Keratinocyte (primary cell): ENCODE data around the gene PITHD1. TPM values are rescaled to one million over a fixed set of nuclear protein-coding genes. Genes with fewer than 3 reads are reported as not detected.

Experiments used
- DNase-seq: peaks from one replicate; pipeline ENCODE4 v3.0.0-alpha.2; 2011; ENCODE audit warnings: low read depth, missing footprints, low spot score
- FAIRE-seq: peaks from 2 replicates; lab custom pipeline; 2011; peaks lifted over from hg19 to GRCh38; lab: Jason Lieb, UNC
- H2AFZ ChIP-seq: 2 replicates; pipeline ENCODE4 v1.6.0; 2012; ENCODE audit warnings: low read length, control low read depth, inconsistent platforms; ENCODE audit not compliant: control insufficient read depth
- H3K27ac ChIP-seq: 2 replicates; pipeline ENCODE4 v1.5.1; 2011; ENCODE audit warnings: low read length; ENCODE audit not compliant: control insufficient read depth, insufficient read depth
- H3K27me3 ChIP-seq: 3 replicates; pipeline ENCODE4 v1.6.0; 2011; ENCODE audit warnings: low read length; ENCODE audit not compliant: control insufficient read depth, insufficient read depth; ENCODE audit errors: extremely low read depth
- H3K36me3 ChIP-seq, 2 experiments: 2 replicates in 1 of 2; 3 replicates in 1 of 2; pipeline ENCODE4 v1.5.1; 2011; ENCODE audit warnings: low read length in 2 of 2, mild to moderate bottlenecking in 1 of 2; ENCODE audit not compliant: control insufficient read depth in 2 of 2, insufficient read depth in 2 of 2; ENCODE audit errors: extremely low read depth in 1 of 2
- H3K4me1 ChIP-seq: 3 replicates; pipeline ENCODE4 v1.5.1; 2011; ENCODE audit warnings: low read length; ENCODE audit not compliant: control insufficient read depth, insufficient read depth; ENCODE audit errors: extremely low read depth
- H3K4me2 ChIP-seq: 3 replicates; pipeline ENCODE4 v1.6.0; 2011; ENCODE audit warnings: low read depth, low read length; ENCODE audit not compliant: control insufficient read depth, insufficient read depth; ENCODE audit errors: extremely low read depth
- H3K4me3 ChIP-seq, 3 experiments: fragments of 200-600 bp in 1 of 3; sonication (generic) in 1 of 3; 2 replicates in 2 of 3; 3 replicates in 1 of 3; pipeline ENCODE4 v1.5.1; 2011 to 2016; ENCODE audit warnings: low read length in 3 of 3, mild to moderate bottlenecking in 3 of 3, control low read depth in 2 of 3, inconsistent platforms in 1 of 3, low read depth in 1 of 3, mixed read lengths in 1 of 3, mixed run types in 1 of 3, moderate library complexity in 1 of 3; ENCODE audit not compliant: control insufficient read depth in 2 of 3, insufficient read depth in 2 of 3; ENCODE audit errors: extremely low read depth in 1 of 3
- H3K79me2 ChIP-seq: 2 replicates; pipeline ENCODE4 v1.6.0; 2012; ENCODE audit warnings: low read length; ENCODE audit not compliant: control insufficient read depth, insufficient read depth
- H3K9ac ChIP-seq: 3 replicates; pipeline ENCODE4 v1.6.0; 2011; ENCODE audit warnings: low read length; ENCODE audit not compliant: control insufficient read depth, insufficient read depth; ENCODE audit errors: extremely low read depth
- H3K9me1 ChIP-seq: 3 replicates; pipeline ENCODE4 v1.6.0; 2011; ENCODE audit warnings: low read length; ENCODE audit not compliant: control insufficient read depth, insufficient read depth; ENCODE audit errors: extremely low read depth
- H3K9me3 ChIP-seq: 2 replicates; pipeline ENCODE4 v1.5.1; 2012; ENCODE audit warnings: low read depth, low read length; ENCODE audit not compliant: control insufficient read depth
- H4K20me1 ChIP-seq: 3 replicates; pipeline ENCODE4 v1.6.0; 2011; ENCODE audit warnings: low read length; ENCODE audit not compliant: control insufficient read depth, insufficient read depth; ENCODE audit errors: extremely low read depth
- EZH2 ChIP-seq: IDR thresholded peaks from one replicate; pipeline ENCODE4 v1.6.1; 2012; ENCODE audit warnings: inconsistent platforms, mild to moderate bottlenecking, low read length, moderate library complexity
- dilution Hi-C: fragments of 300-500 bp; cut with MboI; formaldehyde crosslinking; loops from one replicate; pipeline ENCODE4 v1.7.0; 2020; ENCODE audit warnings: low sequenced_read_pairs; ENCODE audit not compliant: extremely low pct_ligation_motif_present
- polyA plus RNA-seq, 5 experiments: library from polyadenylated mRNA; depleted of rRNA in 3 of 5; stranded (reverse) in 3 of 5; stranded (forward) in 1 of 5; unstranded in 1 of 5; fragments of >200 nt; gene quantifications; 1 replicate in 1 of 5; 2 replicates in 3 of 5; 3 replicates in 1 of 5; pipeline versions ENCODE4 v1.2.1 to v1.2.3, GENCODE V29; 2011 to 2012; ENCODE audit warnings: missing spikeins in 2 of 5, low read depth in 1 of 5, low replicate concordance in 1 of 5
- TF ChIP-seq, protein P1 (sequence below), 3 experiments: IDR thresholded peaks in 1 of 3; conservative IDR thresholded peaks in 1 of 3; optimal IDR thresholded peaks in 1 of 3; 2 replicates in 2 of 3; 3 replicates in 1 of 3; pipeline versions ENCODE3 to v1.5.1; 2011; ENCODE audit warnings: low read length in 3 of 3, mild to moderate bottlenecking in 3 of 3, moderate library complexity in 2 of 3, control low read depth in 1 of 3, inconsistent platforms in 1 of 3; ENCODE audit not compliant: insufficient read depth in 2 of 3; ENCODE audit errors: extremely low read depth in 1 of 3

PITHD1 gene
- polyA plus RNA-seq, 1 donor (not counting 4 experiments of a cell fraction or from before 2014, with no cell fraction given) = 59.4 TPM

DNA sequence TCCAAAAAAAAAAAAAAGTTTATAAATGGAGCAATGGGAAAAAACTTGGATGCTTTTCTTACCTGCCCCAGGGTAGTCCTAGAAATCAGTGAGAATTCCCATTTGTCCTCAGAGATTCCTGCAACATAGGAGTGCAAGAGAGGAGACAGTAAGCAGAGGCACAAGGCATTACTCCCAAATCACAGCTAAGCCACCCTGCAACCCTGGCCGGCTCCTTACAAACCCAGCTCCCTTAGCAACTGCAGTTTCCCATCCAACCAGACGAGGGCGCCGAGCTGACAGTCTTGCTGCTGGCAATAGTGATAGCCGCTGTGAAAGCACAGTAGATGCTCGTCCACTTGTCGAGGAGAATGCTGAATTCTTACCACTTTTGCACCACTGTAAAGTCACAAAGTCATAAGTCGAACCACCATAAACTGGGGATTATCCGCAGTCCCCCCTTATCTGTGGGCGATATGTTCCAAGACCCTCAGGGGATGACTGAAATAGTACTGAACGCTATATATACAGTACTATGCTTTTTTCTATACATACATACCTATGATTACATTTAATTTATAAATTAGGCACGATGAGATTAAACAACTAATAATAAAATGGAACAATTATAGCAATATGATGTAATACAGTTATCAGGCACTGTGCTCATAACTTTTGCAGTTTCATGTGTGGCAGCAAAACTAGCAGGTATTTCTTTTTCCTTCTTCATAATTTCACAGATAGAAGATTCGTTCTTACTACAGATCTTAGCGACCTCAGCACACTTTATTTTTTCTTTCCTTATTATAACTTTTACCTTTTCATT, 6.0 kb upstream of the PITHD1 start:
- no peaks in the 10 kb centered on the region for H3K9me3 ChIP-seq
- H3K79me2 ChIP-seq = peaks cover 13% of the 10 kb centered on the region
- peak; percentile 66 for DNase-seq
- peak overlapping the region; percentile 60 for H3K4me2 ChIP-seq
- no peaks in the 10 kb centered on the region for H4K20me1 ChIP-seq
- H3K4me3 ChIP-seq = no peak overlapping the region
- H3K4me1 ChIP-seq = peaks cover 5% of the 10 kb centered on the region
- no peaks in the 10 kb centered on the region for H3K27me3 ChIP-seq
- H3K9ac ChIP-seq = no peak overlapping the region
- H3K36me3 ChIP-seq = peaks cover 4 to 8% of the 10 kb centered on the region in 2 experiments
- TF ChIP-seq, protein P1, sequence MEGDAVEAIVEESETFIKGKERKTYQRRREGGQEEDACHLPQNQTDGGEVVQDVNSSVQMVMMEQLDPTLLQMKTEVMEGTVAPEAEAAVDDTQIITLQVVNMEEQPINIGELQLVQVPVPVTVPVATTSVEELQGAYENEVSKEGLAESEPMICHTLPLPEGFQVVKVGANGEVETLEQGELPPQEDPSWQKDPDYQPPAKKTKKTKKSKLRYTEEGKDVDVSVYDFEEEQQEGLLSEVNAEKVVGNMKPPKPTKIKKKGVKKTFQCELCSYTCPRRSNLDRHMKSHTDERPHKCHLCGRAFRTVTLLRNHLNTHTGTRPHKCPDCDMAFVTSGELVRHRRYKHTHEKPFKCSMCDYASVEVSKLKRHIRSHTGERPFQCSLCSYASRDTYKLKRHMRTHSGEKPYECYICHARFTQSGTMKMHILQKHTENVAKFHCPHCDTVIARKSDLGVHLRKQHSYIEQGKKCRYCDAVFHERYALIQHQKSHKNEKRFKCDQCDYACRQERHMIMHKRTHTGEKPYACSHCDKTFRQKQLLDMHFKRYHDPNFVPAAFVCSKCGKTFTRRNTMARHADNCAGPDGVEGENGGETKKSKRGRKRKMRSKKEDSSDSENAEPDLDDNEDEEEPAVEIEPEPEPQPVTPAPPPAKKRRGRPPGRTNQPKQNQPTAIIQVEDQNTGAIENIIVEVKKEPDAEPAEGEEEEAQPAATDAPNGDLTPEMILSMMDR (optimal IDR thresholded peaks at IDR 0.05 in 1 of 3, IDR thresholded peaks at IDR 0.05 in 1 of 3, conservative IDR thresholded peaks at IDR 0.05 in 1 of 3; ENCODE audit: extremely low read depth in 1 of 3, insufficient read depth in 2 of 3, low read length in 3 of 3) = peak; percentile 93 to 99 (median 97)
- no peak for TF ChIP-seq EZH2
- H3K27ac ChIP-seq = no peak overlapping the region
- dilution Hi-C loops = no loop called here
- FAIRE-seq = peak; percentile 75
- peak overlapping the region; percentile 71 for H2AFZ ChIP-seq
- no peaks in the 10 kb centered on the region for H3K9me1 ChIP-seq

DNA sequence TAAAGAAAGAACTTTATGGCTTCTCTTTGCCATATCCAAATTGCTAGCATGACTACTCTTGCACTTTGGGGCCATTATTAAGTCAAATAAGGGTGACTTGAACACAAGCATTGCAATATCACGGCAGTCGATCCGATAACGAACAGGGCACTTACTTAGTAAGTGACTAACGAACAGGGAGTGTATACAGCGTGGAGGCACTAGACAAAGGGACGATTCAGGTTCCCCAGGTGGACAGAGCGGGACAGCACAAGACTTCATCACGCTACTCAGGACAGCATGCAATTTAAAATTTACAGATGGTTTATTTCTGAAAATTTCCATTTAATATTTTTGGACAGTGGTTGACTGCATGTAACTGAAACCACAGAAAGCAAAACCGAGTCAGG, 5.4 kb upstream of the PITHD1 start:
- H3K4me2 ChIP-seq = no peak overlapping the region
- DNase-seq = no peak
- peaks cover 7% of the 10 kb centered on the region for H3K4me1 ChIP-seq
- no peak overlapping the region for H2AFZ ChIP-seq
- peaks cover 18% of the 10 kb centered on the region for H3K79me2 ChIP-seq
- no peaks in the 10 kb centered on the region for H4K20me1 ChIP-seq
- TF ChIP-seq EZH2 = no peak
- TF ChIP-seq, protein P1 (optimal IDR thresholded peaks at IDR 0.05 in 1 of 3, IDR thresholded peaks at IDR 0.05 in 1 of 3, conservative IDR thresholded peaks at IDR 0.05 in 1 of 3; ENCODE audit: extremely low read depth in 1 of 3, insufficient read depth in 2 of 3, low read length in 3 of 3) = no peak
- H3K9ac ChIP-seq = no peak overlapping the region
- H3K4me3 ChIP-seq = no peak overlapping the region
- dilution Hi-C loops = no loop called here
- H3K9me1 ChIP-seq = no peaks in the 10 kb centered on the region
- peaks cover 4 to 6% of the 10 kb centered on the region in 2 experiments for H3K36me3 ChIP-seq
- H3K27ac ChIP-seq = no peak overlapping the region
- H3K27me3 ChIP-seq = no peaks in the 10 kb centered on the region
- no peak for FAIRE-seq
- H3K9me3 ChIP-seq = no peaks in the 10 kb centered on the region
